ENCODE data around the gene CES2.

CES2 gene

GRCh38 chr16:66923866-66924265 is 11.4 kb upstream of the CES2 start:
- no peak for DNase-seq (ENCODE audit: low spot score)
- TF ChIP-seq CTCF (IDR thresholded peaks at IDR 0.05; ENCODE audit: extremely low read depth, insufficient read depth, missing control alignments), result no peak
- in situ Hi-C loops (cut with MboI; ENCODE audit: low pct_unique_long_range_greater_than_20kb, low sequenced_read_pairs, unreplicated experiment), result no loop called here

- in situ Hi-C loops (cut with MboI; ENCODE audit: low pct_unique_long_range_greater_than_20kb, low sequenced_read_pairs, unreplicated experiment), result no loop called here
- TF ChIP-seq CTCF (IDR thresholded peaks at IDR 0.05; ENCODE audit: extremely low read depth, insufficient read depth, missing control alignments), result peak; percentile 54
- DNase-seq (ENCODE audit: low spot score), result peak; percentile 79
Measured at GRCh38 chr16:66924527-66925321, 10.6 kb upstream of the CES2 start.

DNA sequence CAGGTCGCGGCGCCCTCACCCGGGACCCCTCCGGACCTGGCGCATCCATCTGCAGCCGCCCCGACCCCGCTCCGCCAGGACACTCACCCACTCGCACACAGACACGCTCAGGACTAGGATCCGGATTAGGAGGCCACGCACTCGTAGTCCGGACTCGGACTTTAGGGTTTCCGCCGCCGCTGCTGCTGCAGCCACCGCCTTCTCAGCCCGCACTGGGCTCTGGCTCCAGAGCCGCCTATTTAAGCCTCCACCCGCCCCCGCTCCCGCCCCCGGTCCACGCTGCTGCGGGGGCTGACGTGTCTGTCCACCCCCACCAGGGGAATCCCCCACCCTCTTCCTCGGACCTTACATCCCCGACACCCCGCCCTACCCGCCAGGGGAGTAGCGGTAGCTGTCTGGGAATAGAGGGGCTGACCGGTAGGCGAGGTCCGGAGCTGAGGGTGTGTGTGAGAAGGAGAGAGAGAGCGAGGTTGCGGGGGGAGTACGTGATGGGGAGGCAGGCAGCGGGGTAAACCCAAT is 9.9 kb upstream of the CES2 start, which contains the start of gene RRAD:
TSS of gene RRAD (minus strand) at position 214 of the 519 bp plus-strand sequence. CDS start 356 bp downstream, outside the sequence.
- in situ Hi-C loops (cut with MboI; ENCODE audit: low pct_unique_long_range_greater_than_20kb, low sequenced_read_pairs, unreplicated experiment), result no loop called here
- TF ChIP-seq CTCF (IDR thresholded peaks at IDR 0.05; ENCODE audit: extremely low read depth, insufficient read depth, missing control alignments), result no peak
- peak; percentile 63 for DNase-seq (ENCODE audit: low spot score)

- in situ Hi-C loops (cut with MboI; ENCODE audit: low pct_unique_long_range_greater_than_20kb, low sequenced_read_pairs, unreplicated experiment), result no loop called here
- TF ChIP-seq CTCF (IDR thresholded peaks at IDR 0.05; ENCODE audit: extremely low read depth, insufficient read depth, missing control alignments), result no peak
- no peak for DNase-seq (ENCODE audit: low spot score)
Measured at GRCh38 chr16:66926171-66926947, 9.0 kb upstream of the CES2 start.

DNA sequence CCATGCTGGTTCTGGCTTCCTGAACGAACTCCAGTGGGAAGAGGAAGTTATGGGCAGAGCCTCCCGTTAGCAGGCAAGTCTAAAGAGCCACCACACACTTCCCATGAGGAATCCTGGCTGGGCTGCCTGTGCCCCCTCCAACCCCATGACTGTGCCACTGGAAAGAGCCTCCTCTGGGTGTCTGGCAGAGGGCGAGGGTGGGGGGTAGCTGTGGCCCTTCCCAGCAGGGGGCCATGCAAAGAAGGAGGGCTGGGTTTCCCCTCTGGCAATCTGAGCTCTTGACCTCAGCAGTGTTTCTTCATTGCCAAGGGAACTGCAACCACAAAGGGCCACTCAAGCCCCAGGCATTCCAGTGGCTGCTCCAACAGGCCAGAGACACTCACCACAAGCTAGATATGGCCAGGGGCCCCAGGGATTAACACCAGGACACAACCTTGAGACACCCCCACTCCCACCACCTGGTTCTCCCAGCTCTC is 8.3 kb upstream of the CES2 start:
- no peak for TF ChIP-seq CTCF (IDR thresholded peaks at IDR 0.05; ENCODE audit: extremely low read depth, insufficient read depth, missing control alignments)
- DNase-seq (ENCODE audit: low spot score), result peak; percentile 74
- in situ Hi-C loops (cut with MboI; ENCODE audit: low pct_unique_long_range_greater_than_20kb, low sequenced_read_pairs, unreplicated experiment), result no loop called here

DNA sequence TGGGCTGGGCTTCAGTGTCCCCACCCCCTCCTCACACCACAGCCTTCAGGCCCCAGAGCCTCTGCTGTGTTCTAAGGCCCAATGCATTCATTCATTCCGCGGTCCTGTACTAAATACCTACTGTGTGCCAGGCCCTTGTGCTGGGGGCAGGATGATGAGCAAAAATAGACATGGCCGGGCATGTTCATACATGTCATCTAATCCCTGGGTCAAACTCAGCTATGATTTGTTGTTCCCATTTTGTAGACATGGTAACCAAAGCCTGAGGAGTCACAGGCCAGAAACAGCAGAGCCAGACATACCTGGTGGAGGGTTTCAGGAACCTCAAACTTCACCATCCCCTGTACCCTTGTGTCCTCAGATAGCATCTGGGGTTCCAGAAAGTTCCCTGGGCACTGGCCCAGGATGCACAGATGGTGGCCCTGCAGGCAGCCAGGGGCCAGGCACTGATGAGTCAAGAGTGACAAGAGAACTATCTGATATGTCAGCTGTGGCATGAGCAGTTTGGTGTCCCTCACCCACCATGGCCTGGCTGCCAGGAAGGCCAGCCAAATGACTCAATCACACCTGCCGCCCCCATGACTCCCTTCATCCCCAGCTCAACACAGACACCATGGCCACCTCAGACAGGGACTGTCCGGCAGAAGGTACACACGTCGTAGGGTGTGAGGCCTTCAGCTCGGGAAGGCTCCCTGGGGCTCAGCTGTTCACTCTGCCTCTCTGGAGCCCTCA is 7.2 kb upstream of the CES2 start:
- TF ChIP-seq CTCF (IDR thresholded peaks at IDR 0.05; ENCODE audit: extremely low read depth, insufficient read depth, missing control alignments), result no peak
- DNase-seq (ENCODE audit: low spot score), result no peak
- in situ Hi-C loops (cut with MboI; ENCODE audit: low pct_unique_long_range_greater_than_20kb, low sequenced_read_pairs, unreplicated experiment), result no loop called here
